A549 (cell line): ENCODE measurements around the gene RADIL. TPM values are rescaled to one million over a fixed set of nuclear protein-coding genes. Genes with fewer than 3 reads are reported as not detected.

Experiments
- ATAC-seq, 2 experiments: fragments of 200-7000 bp in 1 of 2; fragments of >200 bp in 1 of 2; cut with Nextera tagmentation in 1 of 2; cut with Tn5 transposase in 1 of 2; 3 replicates each; pipeline versions ENCODE4 v1.8.0 to v1.9.1; 2018 to 2020; ENCODE audit warnings: mild to moderate bottlenecking in 1 of 2, moderate library complexity in 1 of 2
- CTCF ChIA-PET: fragments of 300-600 bp; sonication (Branson Sonifier 250); formaldehyde crosslinking; extraction: SDS; loops from one replicate; lab custom pipeline; 2021; ENCODE audit warnings: antibody characterized with exemption, inconsistent platforms; lab: Yijun Ruan, JAX
- POLR2A ChIA-PET: fragments of 350-600 bp; formaldehyde crosslinking; extraction: SDS; loops from one replicate; lab custom pipeline; 2021; ENCODE audit warnings: antibody characterized with exemption, inconsistent platforms; lab: Yijun Ruan, JAX
- DNase-seq, 2 experiments: peaks; one replicate each; pipeline versions ENCODE4 v3.0.0 to v3.0.0-alpha.2; 2011 to 2016; ENCODE audit warnings: low read depth in 1 of 2, low spot score in 1 of 2
- FAIRE-seq: peaks from 2 replicates; lab custom pipeline; 2011; peaks lifted over from hg19 to GRCh38; lab: Jason Lieb, UNC
- H3K27ac ChIP-seq, 2 experiments: fragments of >200 bp; sonication (Bioruptor Twin); formaldehyde crosslinking; 3 replicates each; pipeline ENCODE4 v1.5.1; 2016 to 2017
- H3K4me1 ChIP-seq: fragments of >200 bp; sonication (Bioruptor Twin); formaldehyde crosslinking; 3 replicates; pipeline ENCODE4 v1.6.1; 2016
- H3K4me2 ChIP-seq: fragments of >200 bp; sonication (Bioruptor Twin); formaldehyde crosslinking; 3 replicates; pipeline ENCODE4 v1.6.1; 2016
- H3K4me3 ChIP-seq: fragments of >200 bp; sonication (Bioruptor Twin); formaldehyde crosslinking; 3 replicates; pipeline ENCODE4 v1.5.1; 2016
- H3K9me3 ChIP-seq: fragments of >200 bp; sonication (Bioruptor Twin); formaldehyde crosslinking; 3 replicates; pipeline ENCODE4 v1.6.1; 2016
- BCL3 ChIP-seq: fragments of >200 bp; sonication (Bioruptor Twin); formaldehyde crosslinking; IDR thresholded peaks from 3 replicates; pipeline ENCODE4 v1.6.1; 2016
- BHLHE40 ChIP-seq: IDR thresholded peaks from 2 replicates; pipeline ENCODE4 v1.6.1; 2012; ENCODE audit warnings: low read depth, low read length, inconsistent platforms
- CBX2 ChIP-seq: fragments of 200-600 bp; sonication (generic); IDR thresholded peaks from 2 replicates; pipeline ENCODE4 v1.6.1; 2016; ENCODE audit warnings: low read depth, mild to moderate bottlenecking, borderline replicate concordance
- CHD4 ChIP-seq: fragments of 200-600 bp; sonication (generic); IDR thresholded peaks from 2 replicates; pipeline ENCODE4 v1.6.1; 2016; ENCODE audit warnings: antibody characterized with exemption, mild to moderate bottlenecking, borderline replicate concordance
- FOSB ChIP-seq: fragments of 250-450 bp; sonication (Bioruptor Pico); IDR thresholded peaks from 2 replicates; pipeline ENCODE4 v1.5.0; 2020; ENCODE audit warnings: mild to moderate bottlenecking, moderate library complexity
- HOXB13 ChIP-seq: fragments of 250-450 bp; sonication (Bioruptor Pico); IDR thresholded peaks from 2 replicates; pipeline ENCODE4 v1.5.0; 2020; ENCODE audit warnings: low read depth, mild to moderate bottlenecking, moderate library complexity
- KDM1A ChIP-seq: fragments of 200-600 bp; sonication (generic); IDR thresholded peaks from 2 replicates; pipeline ENCODE4 v1.6.1; 2016; ENCODE audit warnings: low read depth, mild to moderate bottlenecking
- MAFK ChIP-seq: fragments of 450-650 bp; IDR thresholded peaks from 2 replicates; pipeline ENCODE4 v1.6.1; 2014; ENCODE audit not compliant: partially characterized antibody
- NFE2L2 ChIP-seq: fragments of 150-350 bp; conservative IDR thresholded peaks from 2 replicates; pipeline ENCODE4 v1.6.1; 2014; ENCODE audit warnings: low read length
- POLR2A ChIP-seq: IDR thresholded peaks from 2 replicates; pipeline ENCODE4 v1.6.1; 2012; ENCODE audit warnings: mild to moderate bottlenecking, low read length
- RAD21 ChIP-seq, 2 experiments: fragments of >200 bp in 1 of 2; sonication (Bioruptor Twin) in 1 of 2; formaldehyde crosslinking in 1 of 2; IDR thresholded peaks in 1 of 2; conservative IDR thresholded peaks in 1 of 2; 2 replicates in 1 of 2; 3 replicates in 1 of 2; pipeline ENCODE4 v1.6.1; 2012 to 2018; ENCODE audit warnings: inconsistent platforms in 1 of 2
- RCOR1 ChIP-seq: fragments of 150-350 bp; IDR thresholded peaks from 2 replicates; pipeline ENCODE4 v1.6.1; 2014; ENCODE audit warnings: antibody characterized with exemption, low read length, low read depth
- REST ChIP-seq: fragments of 200-600 bp; sonication (generic); IDR thresholded peaks from 2 replicates; pipeline ENCODE4 v1.6.1; 2016; ENCODE audit warnings: antibody characterized with exemption, mild to moderate bottlenecking, moderate library complexity
- RNF2 ChIP-seq: fragments of 200-600 bp; sonication (generic); IDR thresholded peaks from 2 replicates; pipeline ENCODE4 v1.6.1; 2016; ENCODE audit warnings: low read depth, mild to moderate bottlenecking, antibody characterized with exemption, moderate library complexity, borderline replicate concordance
- ZFP36 ChIP-seq: fragments of 450-650 bp; IDR thresholded peaks from 2 replicates; pipeline ENCODE4 v1.6.1; 2014; ENCODE audit warnings: borderline replicate concordance; ENCODE audit not compliant: partially characterized antibody
- ZNF302 ChIP-seq: fragments of 250-450 bp; sonication (Bioruptor Pico); IDR thresholded peaks from 2 replicates; pipeline ENCODE4 v1.9.0; 2021; ENCODE audit warnings: inconsistent platforms, mild to moderate bottlenecking, moderate library complexity
- WGBS: methylation state at CpG from one replicate; pipeline ENCODE4 v1.1.6; 2017; ENCODE audit errors: missing lambda C conversion rate; 5-methylcytosine and 5-hydroxymethylcytosine counted together
- polyA plus RNA-seq, 4 experiments: library from polyadenylated mRNA; depleted of rRNA in 3 of 4; stranded (reverse); fragments of >200 nt; fragmentation: RNase III in 1 of 4; extraction: RNeasy Plus Mini Kit Qiagen cat#74134 plus additional on column Dnase treatment in 1 of 4; gene quantifications; 2 replicates in 3 of 4; 3 replicates in 1 of 4; pipeline ENCODE4 v1.2.3, GENCODE V29; 2011 to 2017

Gene RADIL
- polyA plus RNA-seq, 2 of the 4 experiments (the other 2 are of a cell fraction) = 1.0 to 1.1 TPM

DNA sequence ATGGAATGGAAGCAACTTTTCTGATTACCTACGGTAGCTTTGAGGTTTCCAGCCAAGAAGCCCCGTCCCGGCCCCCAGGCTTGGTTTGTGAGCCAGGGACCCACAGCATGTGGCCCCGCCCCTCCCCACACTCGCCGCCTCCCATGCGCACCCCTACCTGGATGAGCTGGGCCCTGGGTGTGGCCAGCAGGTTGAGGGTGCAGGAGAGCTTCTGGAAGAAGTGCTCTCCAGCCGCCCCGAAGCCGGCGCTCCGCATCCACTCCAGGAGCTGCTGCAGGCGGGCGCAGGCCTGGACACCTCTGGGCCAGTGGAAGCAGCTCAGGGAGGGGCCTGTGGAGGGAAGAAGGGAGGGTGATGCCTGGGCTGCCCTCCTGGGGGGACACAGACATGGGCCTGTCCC lies 68.4 kb downstream of the RADIL start:
- H3K9me3 ChIP-seq = no peaks in the 10 kb centered on the region
- no peak overlapping the region for H3K4me3 ChIP-seq
- H3K4me1 ChIP-seq = no peaks in the 10 kb centered on the region
- TF ChIP-seq BCL3 = no peak
- no peak for TF ChIP-seq HOXB13 (CRISPR knock-in tag)
- no peak for TF ChIP-seq CHD4
- TF ChIP-seq RAD21 (conservative IDR thresholded peaks at IDR 0.05 in 1 of 2, IDR thresholded peaks at IDR 0.05 in 1 of 2) = no peak
- no peak for TF ChIP-seq POLR2A
- no peak for DNase-seq
- CTCF ChIA-PET = interaction anchor here (1.5 kb wide), 1 partner anchor 16 kb away, joined by 6 read pairs; no protein-coding TSS in a partner anchor
- POLR2A ChIA-PET = interaction anchor here (0.6 kb wide), 1 partner anchor 153 kb away, joined by 9 read pairs; no protein-coding TSS in a partner anchor
- no peak overlapping the region for H3K4me2 ChIP-seq
- H3K27ac ChIP-seq = no peak overlapping the region
- no peak for ATAC-seq
- no peak for FAIRE-seq
- WGBS = 85% methylated on average over 9 of the region's 14 CpGs

DNA sequence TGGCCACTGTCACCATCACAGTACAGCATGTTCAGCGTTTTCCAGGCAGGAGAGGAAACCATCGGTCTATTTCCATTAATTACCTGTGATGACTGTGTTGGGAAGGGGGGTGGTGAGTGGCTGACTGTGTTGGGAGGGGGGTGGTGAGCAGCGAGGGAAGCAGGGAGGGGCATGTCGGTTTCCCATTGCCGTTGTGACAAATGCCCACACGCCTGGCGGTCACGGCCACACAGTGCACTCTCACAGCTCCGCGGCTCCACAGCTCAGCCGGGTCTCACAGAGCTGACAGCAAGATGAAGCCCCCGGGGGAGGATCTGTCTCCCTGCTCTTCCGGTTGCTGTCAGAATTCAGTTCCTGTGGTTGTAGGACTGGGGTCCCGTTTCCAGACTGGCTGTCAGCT lies 69.1 kb downstream of the RADIL start:
- ChIA-PET CTCF (interaction anchor here (1.5 kb wide), 1 partner anchor 16 kb away, joined by 6 read pairs; no protein-coding TSS in a partner anchor), POLR2A (no interaction called here)
- WGBS = 83% methylated on average over 14 of the region's 14 CpGs
- FAIRE-seq (no peak), DNase-seq (no peak), ATAC-seq (no peak)
- Histone ChIP-seq H3K4me2 (no peak overlapping the region), H3K27ac (no peak overlapping the region), H3K4me3 (no peak overlapping the region), H3K9me3 (no peaks in the 10 kb centered on the region), H3K4me1 (no peaks in the 10 kb centered on the region)
- TF ChIP-seq BHLHE40 (no peak), KDM1A (no peak), REST (no peak), MAFK (no peak), ZFP36 (no peak)

DNA sequence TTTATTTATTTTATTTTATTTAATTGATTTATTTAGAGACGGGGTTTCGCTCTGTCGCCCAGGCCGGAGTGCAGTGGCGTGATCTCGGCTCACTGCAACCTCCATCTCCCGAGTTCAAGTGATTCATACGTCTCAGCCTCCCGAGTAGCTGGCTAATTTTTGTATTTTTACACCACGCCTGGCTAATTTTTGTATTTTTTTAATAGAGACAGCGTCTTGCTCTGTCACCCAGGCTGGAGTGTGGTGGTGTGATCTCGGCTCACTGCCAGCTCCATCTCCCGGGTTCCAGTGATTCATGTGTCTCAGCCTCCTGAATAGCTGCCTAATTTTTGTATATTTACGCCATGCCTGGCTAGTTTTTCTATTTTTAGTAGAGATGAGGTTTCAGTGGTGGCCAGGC lies 73.8 kb downstream of the RADIL start:
- no peak for ATAC-seq
- CTCF ChIA-PET = interaction anchor here (0.6 to 2.4 kb wide), 3 partner anchors 11 to 275 kb away, joined by 3 to 15 read pairs (median 4); no protein-coding TSS in a partner anchor
- H3K4me1 ChIP-seq = no peaks in the 10 kb centered on the region
- TF ChIP-seq RCOR1 = no peak
- TF ChIP-seq RAD21 (conservative IDR thresholded peaks at IDR 0.05 in 1 of 2, IDR thresholded peaks at IDR 0.05 in 1 of 2) = no peak
- no peak for TF ChIP-seq RNF2
- no peak for TF ChIP-seq HOXB13 (CRISPR knock-in tag)
- TF ChIP-seq ZNF302 (CRISPR knock-in tag) = no peak
- no peak for TF ChIP-seq NFE2L2
- no peak for TF ChIP-seq CBX2
- TF ChIP-seq FOSB (CRISPR knock-in tag) = no peak
- TF ChIP-seq, all 56 proteins: peak for 0
- WGBS = 88% methylated on average over 14 of the region's 14 CpGs
- Histone ChIP-seq H3K4me2 (no peak overlapping the region), H3K4me3 (no peak overlapping the region), H3K9me3 (no peaks in the 10 kb centered on the region), H3K27ac (no peak overlapping the region)
- DNase-seq = no peak
- POLR2A ChIA-PET = no interaction called here
- no peak for FAIRE-seq
